Naive thymus-derived CD4-positive, alpha-beta T cell (primary cell): ENCODE results near the gene LRPAP1. TPM values are rescaled to one million over a fixed set of nuclear protein-coding genes. Genes with fewer than 3 reads are reported as not detected.
"Not testable (repeated sequence)": the region's sequence is repeated elsewhere in the genome, so short reads cannot be mapped to it uniquely, and the experiment has no call there.

Source experiments
- ATAC-seq: fragments of 150-1000 bp; cut with Tn5 transposase; 2 replicates; pipeline ENCODE4 v1.10.0; 2021; ENCODE audit warnings: mild to moderate bottlenecking, moderate library complexity
- CTCF ChIA-PET: fragments of 350-600 bp; sonication (Branson Sonifier 250); formaldehyde crosslinking; loops from one replicate; lab custom pipeline; 2021; ENCODE audit warnings: antibody characterized with exemption; lab: Charles Lee
- POLR2A ChIA-PET: fragments of 350-600 bp; sonication (Branson Sonifier 250); formaldehyde crosslinking; loops from one replicate; lab custom pipeline; 2021; ENCODE audit warnings: antibody characterized with exemption, inconsistent platforms; lab: Charles Lee
- DNase-seq, 9 donors: peaks; one replicate each; pipeline versions ENCODE4 v3.0.0 to v3.0.0-alpha.2; 2020 to 2022; ENCODE audit warnings: mixed read lengths in 1 of 9
- H3K27ac ChIP-seq: one replicate; pipeline ENCODE4 v1.7.0; 2013; ENCODE audit warnings: mild to moderate bottlenecking, low read depth, low read length, moderate library complexity
- H3K27me3 ChIP-seq, 2 donors: one replicate each; pipeline ENCODE4 v1.7.0; 2013; ENCODE audit warnings: low read length in 2 of 2, mild to moderate bottlenecking in 2 of 2, moderate library complexity in 2 of 2; ENCODE audit not compliant: control insufficient read depth in 2 of 2, insufficient read depth in 2 of 2
- H3K36me3 ChIP-seq, 3 experiments: 1 replicate in 2 of 3; 2 replicates in 1 of 3; pipeline ENCODE4 v1.7.0; 2013; ENCODE audit warnings: low read length in 3 of 3, mild to moderate bottlenecking in 3 of 3, moderate library complexity in 1 of 3; ENCODE audit not compliant: insufficient read depth in 3 of 3, control insufficient read depth in 2 of 3
- H3K4me1 ChIP-seq, 2 donors: one replicate each; pipeline ENCODE4 v1.7.0; 2013; ENCODE audit warnings: low read length in 2 of 2, mild to moderate bottlenecking in 2 of 2, moderate library complexity in 1 of 2; ENCODE audit not compliant: control insufficient read depth in 2 of 2, insufficient read depth in 2 of 2
- H3K4me3 ChIP-seq: 2 replicates; pipeline ENCODE4 v1.7.0; 2013; ENCODE audit warnings: mild to moderate bottlenecking, low read length
- H3K9me3 ChIP-seq, 3 experiments: 1 replicate in 2 of 3; 2 replicates in 1 of 3; pipeline ENCODE4 v1.7.0; 2013; ENCODE audit warnings: low read length in 3 of 3; ENCODE audit not compliant: control insufficient read depth in 2 of 3
- H3K27ac Mint-ChIP-seq, 9 donors: one replicate each; pipeline ENCODE4 v1.8.0; 2020 to 2022; ENCODE audit warnings: mixed read lengths in 9 of 9, mild to moderate bottlenecking in 8 of 9, moderate library complexity in 5 of 9, inconsistent platforms in 2 of 9
- H3K27me3 Mint-ChIP-seq, 5 donors: one replicate each; pipeline ENCODE4 v1.8.0; 2021 to 2022; ENCODE audit warnings: mixed read lengths in 5 of 5, mild to moderate bottlenecking in 1 of 5
- H3K36me3 Mint-ChIP-seq, 5 donors: one replicate each; pipeline ENCODE4 v1.8.0; 2020 to 2022; ENCODE audit warnings: mixed read lengths in 5 of 5, mild to moderate bottlenecking in 3 of 5, inconsistent platforms in 1 of 5
- H3K4me1 Mint-ChIP-seq, 7 donors: one replicate each; pipeline ENCODE4 v1.8.0; 2020 to 2022; ENCODE audit warnings: mixed read lengths in 7 of 7, mild to moderate bottlenecking in 3 of 7, inconsistent platforms in 1 of 7
- H3K4me3 Mint-ChIP-seq, 10 donors: one replicate each; pipeline ENCODE4 v1.8.0; 2020 to 2022; ENCODE audit warnings: mild to moderate bottlenecking in 10 of 10, mixed read lengths in 10 of 10, moderate library complexity in 6 of 10, inconsistent platforms in 2 of 10
- H3K9me3 Mint-ChIP-seq, 11 donors: one replicate each; pipeline ENCODE4 v1.8.0; 2020 to 2022; ENCODE audit warnings: mixed read lengths in 11 of 11, mild to moderate bottlenecking in 4 of 11, inconsistent platforms in 1 of 11, moderate library complexity in 1 of 11
- intact Hi-C, 2 donors: fragments of 100-400 bp; cut with micrococcal nuclease; formaldehyde crosslinking; loops; one replicate each; pipeline ENCODE4 v1.15.1; 2023
- polyA plus RNA-seq, 2 donors: library from polyadenylated mRNA; unstranded; fragments of 300-500 nt; fragmentation: Illumina TruSeq; gene quantifications; one replicate each; pipeline ENCODE4 v1.2.3, GENCODE V29; 2021
- total RNA-seq, 6 experiments: library from RNA in 5 of 6; stranded (reverse) in 5 of 6; gene quantifications; 1 replicate in 5 of 6; 2 replicates in 1 of 6; pipeline ENCODE4 v1.2.3 and lab custom pipeline; 2021 to 2026

Gene LRPAP1
- total and polyA plus RNA-seq, 7 experiments from 2014 or later: 65.2 to 126 (median 80.9) TPM

- H3K36me3 ChIP-seq, DNase-seq, POLR2A ChIA-PET, H3K27ac Mint-ChIP-seq, ATAC-seq, CTCF ChIA-PET, H3K27ac ChIP-seq, H3K27me3 ChIP-seq, H3K9me3 ChIP-seq, intact Hi-C loops, H3K4me1 Mint-ChIP-seq, H3K36me3 Mint-ChIP-seq, H3K4me3 Mint-ChIP-seq, H3K27me3 Mint-ChIP-seq, H3K4me1 ChIP-seq, H3K9me3 Mint-ChIP-seq, H3K4me3 ChIP-seq: not testable (repeated sequence)
Observed at GRCh38 chr4:3548991-3549693, 16.9 kb upstream of the LRPAP1 start.

GRCh38 chr4:3546721-3547120 lies 14.5 kb upstream of the LRPAP1 start:
- POLR2A ChIA-PET, H3K4me1 Mint-ChIP-seq, H3K27me3 ChIP-seq, H3K9me3 Mint-ChIP-seq, H3K27ac Mint-ChIP-seq, H3K27ac ChIP-seq, DNase-seq, H3K4me1 ChIP-seq, H3K9me3 ChIP-seq, ATAC-seq, H3K36me3 ChIP-seq, H3K4me3 ChIP-seq, H3K4me3 Mint-ChIP-seq, H3K36me3 Mint-ChIP-seq, CTCF ChIA-PET, H3K27me3 Mint-ChIP-seq, intact Hi-C loops: not testable (repeated sequence)

DNA sequence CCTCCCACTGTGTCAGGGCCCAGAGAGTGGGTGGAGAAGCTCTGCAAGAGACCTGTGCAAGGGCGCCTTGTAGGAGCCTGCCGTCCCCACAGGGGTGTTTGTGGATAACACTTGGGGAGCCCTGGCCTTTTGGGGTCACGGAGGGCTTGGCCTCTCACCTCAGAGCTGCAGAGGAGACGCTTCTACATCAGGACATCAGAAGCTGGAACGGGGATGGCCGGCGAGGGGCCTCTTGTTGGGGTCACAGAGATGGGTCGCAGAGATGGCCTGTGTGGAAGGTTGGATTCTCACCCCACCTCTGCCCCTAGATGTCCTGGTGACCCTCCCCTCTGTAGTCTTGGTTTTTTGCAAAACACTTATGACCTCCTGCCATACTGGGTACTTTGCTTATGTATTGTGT lies 13.1 kb upstream of the LRPAP1 start:
- ATAC-seq, H3K27me3 Mint-ChIP-seq, CTCF ChIA-PET, H3K27ac ChIP-seq, H3K36me3 ChIP-seq, DNase-seq, intact Hi-C loops, H3K4me1 Mint-ChIP-seq, POLR2A ChIA-PET, H3K4me1 ChIP-seq, H3K9me3 Mint-ChIP-seq, H3K27me3 ChIP-seq, H3K36me3 Mint-ChIP-seq, H3K27ac Mint-ChIP-seq, H3K4me3 ChIP-seq, H3K9me3 ChIP-seq, H3K4me3 Mint-ChIP-seq: not testable (repeated sequence)

- H3K27me3 Mint-ChIP-seq, H3K9me3 Mint-ChIP-seq, H3K36me3 ChIP-seq, H3K4me3 Mint-ChIP-seq, DNase-seq, H3K27ac ChIP-seq, H3K27ac Mint-ChIP-seq, H3K4me1 Mint-ChIP-seq, H3K36me3 Mint-ChIP-seq, CTCF ChIA-PET, POLR2A ChIA-PET, H3K4me1 ChIP-seq, H3K9me3 ChIP-seq, ATAC-seq, intact Hi-C loops, H3K4me3 ChIP-seq, H3K27me3 ChIP-seq: not testable (repeated sequence)
Observed at GRCh38 chr4:3544259-3545025, 12.2 kb upstream of the LRPAP1 start.

- H3K27ac ChIP-seq, H3K4me1 ChIP-seq, H3K27me3 ChIP-seq, POLR2A ChIA-PET, H3K4me1 Mint-ChIP-seq, H3K4me3 ChIP-seq, H3K4me3 Mint-ChIP-seq, H3K9me3 ChIP-seq, intact Hi-C loops, CTCF ChIA-PET, H3K27me3 Mint-ChIP-seq, DNase-seq, ATAC-seq, H3K9me3 Mint-ChIP-seq, H3K27ac Mint-ChIP-seq, H3K36me3 Mint-ChIP-seq, H3K36me3 ChIP-seq: not testable (repeated sequence)
Observed at GRCh38 chr4:3543415-3543814, 11.2 kb upstream of the LRPAP1 start.

DNA sequence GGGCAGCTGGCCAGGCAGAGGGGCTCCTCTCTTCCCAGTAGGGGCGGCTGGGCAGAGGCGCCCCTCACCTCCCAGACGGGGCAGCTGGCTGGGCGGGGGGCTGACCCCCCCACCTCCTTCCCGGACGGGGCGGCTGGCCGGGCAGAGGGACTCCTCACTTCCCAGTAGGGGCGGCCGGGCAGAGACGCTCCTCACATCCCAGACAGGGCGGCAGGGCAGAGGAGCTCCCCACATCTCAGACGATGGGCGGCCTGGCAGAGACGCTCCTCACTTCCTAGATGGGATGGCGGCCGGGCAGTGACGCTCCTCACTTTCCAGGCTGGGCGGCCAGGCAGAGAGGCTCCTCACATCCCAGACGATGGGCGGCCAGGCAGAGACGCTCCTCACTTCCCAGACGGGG lies 6.7 kb upstream of the LRPAP1 start:
- H3K27ac ChIP-seq, H3K4me1 Mint-ChIP-seq, H3K4me1 ChIP-seq, H3K9me3 ChIP-seq, H3K27ac Mint-ChIP-seq, H3K4me3 Mint-ChIP-seq, CTCF ChIA-PET, POLR2A ChIA-PET, H3K36me3 ChIP-seq, DNase-seq, ATAC-seq, H3K27me3 Mint-ChIP-seq, H3K27me3 ChIP-seq, intact Hi-C loops, H3K36me3 Mint-ChIP-seq, H3K4me3 ChIP-seq: not testable (repeated sequence)
- peaks cover 0 to 13% (median 5%) of the 10 kb centered on the region in 11 donors for H3K9me3 Mint-ChIP-seq

DNA sequence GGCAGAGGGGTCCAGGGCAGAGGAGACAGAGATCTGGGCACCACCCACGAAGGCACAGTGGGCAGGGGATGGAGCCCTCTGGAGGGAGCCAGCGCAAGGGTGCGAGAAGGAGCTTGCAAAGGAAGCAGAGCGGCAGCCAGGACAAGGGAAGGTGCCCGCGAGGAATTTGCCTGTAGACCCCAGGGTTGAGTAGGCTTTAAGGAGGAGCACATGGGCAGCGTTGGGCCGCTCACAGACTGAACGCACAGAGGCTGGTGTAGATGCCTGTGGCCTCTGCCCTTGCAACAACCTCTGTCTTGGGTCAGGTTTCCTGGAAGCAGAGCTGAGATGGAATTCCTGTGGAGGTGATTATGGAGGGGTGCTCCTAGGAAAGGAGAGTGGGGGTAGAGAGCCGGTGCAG lies 3.6 kb upstream of the LRPAP1 start:
- H3K9me3 ChIP-seq, H3K27me3 ChIP-seq, H3K4me3 Mint-ChIP-seq, DNase-seq, ATAC-seq, H3K36me3 Mint-ChIP-seq, H3K4me3 ChIP-seq, POLR2A ChIA-PET, H3K36me3 ChIP-seq, H3K27me3 Mint-ChIP-seq, H3K27ac Mint-ChIP-seq, intact Hi-C loops, CTCF ChIA-PET, H3K27ac ChIP-seq: not testable (repeated sequence)
- Mint-ChIP-seq H3K9me3 (peaks cover 0 to 13% (median 5%) of the 10 kb centered on the region in 11 donors), H3K4me1 (peaks cover 10 to 24% (median 15%) of the 10 kb centered on the region in 7 donors)
- peaks cover 10 to 14% of the 10 kb centered on the region in 2 donors for H3K4me1 ChIP-seq
